Stimulated activated naive CD8-positive, alpha-beta T cell treated with anti-CD3 and anti-CD28 coated beads, Interleukin-15, amount 100 ng/mL, for 72 hours (primary cell): ENCODE data around the gene PCDH1.
"Not testable (repeated sequence)": the region's sequence is repeated elsewhere in the genome, so short reads cannot be mapped to it uniquely, and the experiment has no call there.

Source experiments
- ATAC-seq: fragments of 150-1000 bp; cut with Tn5 transposase; 2 replicates; pipeline ENCODE4 v1.10.0; 2021; ENCODE audit warnings: mild to moderate bottlenecking, moderate library complexity
- DNase-seq, 2 donors: peaks; one replicate each; pipeline ENCODE4 v3.0.0; 2021 to 2022
- H3K27ac Mint-ChIP-seq, 2 donors: one replicate each; pipeline ENCODE4 v1.8.0; 2022; ENCODE audit warnings: mild to moderate bottlenecking in 2 of 2, mixed read lengths in 2 of 2, moderate library complexity in 2 of 2
- H3K27me3 Mint-ChIP-seq: one replicate; pipeline ENCODE4 v1.8.0; 2022; ENCODE audit warnings: mixed read lengths
- H3K4me1 Mint-ChIP-seq: one replicate; pipeline ENCODE4 v1.8.0; 2022; ENCODE audit warnings: mild to moderate bottlenecking, mixed read lengths
- H3K4me3 Mint-ChIP-seq, 2 donors: one replicate each; pipeline ENCODE4 v1.8.0; 2022; ENCODE audit warnings: mild to moderate bottlenecking in 2 of 2, mixed read lengths in 2 of 2, moderate library complexity in 1 of 2
- H3K9me3 Mint-ChIP-seq, 2 donors: one replicate each; pipeline ENCODE4 v1.8.0; 2022; ENCODE audit warnings: mixed read lengths in 2 of 2

The PCDH1 gene

DNA sequence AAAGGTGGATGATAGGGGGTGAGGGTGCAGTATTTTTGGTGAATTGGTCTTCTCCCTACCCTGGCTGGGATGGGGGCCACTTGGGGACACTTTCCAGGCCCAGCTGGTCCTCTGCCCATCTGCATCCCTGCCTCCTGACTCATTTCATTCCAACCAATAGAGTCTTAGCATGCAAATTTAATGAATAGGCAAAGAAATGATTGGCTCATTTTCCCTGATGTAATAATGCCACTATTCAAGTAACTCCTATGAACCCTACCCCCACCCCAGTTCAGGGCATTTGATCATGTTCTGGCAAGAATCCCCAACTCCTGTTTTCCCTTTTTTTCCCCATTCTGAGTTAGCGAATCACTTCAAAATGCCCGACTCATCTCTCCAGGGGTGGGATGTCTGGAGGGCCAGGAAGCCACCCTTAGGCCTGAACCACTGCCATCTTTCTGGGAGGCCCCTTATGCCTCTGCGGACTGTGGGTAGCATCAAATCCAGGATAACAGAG is 56.7 kb downstream of the PCDH1 start:
- Mint-ChIP-seq H3K4me3 (no peak overlapping the region), H3K27me3 (peaks cover 19% of the 10 kb centered on the region), H3K4me1 (no peaks in the 10 kb centered on the region), H3K27ac (no peak overlapping the region), H3K9me3 (no peaks in the 10 kb centered on the region)
- DNase-seq (no peak), ATAC-seq (no peak)

DNA sequence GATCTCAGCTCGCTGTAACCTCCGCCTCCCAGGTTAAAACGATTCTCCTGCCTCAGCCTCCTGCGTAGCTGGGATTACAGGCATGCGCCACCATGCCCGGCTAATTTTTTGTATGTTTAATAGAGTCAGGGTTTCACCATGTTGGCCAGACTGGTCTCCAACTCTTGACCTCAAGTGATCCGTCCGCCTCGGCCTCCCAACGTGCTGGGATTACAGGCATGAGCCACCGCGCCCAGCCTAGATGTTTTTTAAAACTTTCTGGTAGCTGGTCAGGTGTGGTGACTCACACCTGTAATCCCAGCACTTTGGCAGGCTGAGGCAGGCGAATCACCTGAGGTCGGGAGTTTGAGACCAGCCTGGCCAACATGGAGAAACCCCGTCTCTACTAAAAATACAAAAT is 57.5 kb downstream of the PCDH1 start:
- not testable (repeated sequence) for ATAC-seq, H3K27ac Mint-ChIP-seq, H3K4me1 Mint-ChIP-seq, H3K4me3 Mint-ChIP-seq, DNase-seq, H3K9me3 Mint-ChIP-seq
- H3K27me3 Mint-ChIP-seq = peaks cover 19% of the 10 kb centered on the region

DNA sequence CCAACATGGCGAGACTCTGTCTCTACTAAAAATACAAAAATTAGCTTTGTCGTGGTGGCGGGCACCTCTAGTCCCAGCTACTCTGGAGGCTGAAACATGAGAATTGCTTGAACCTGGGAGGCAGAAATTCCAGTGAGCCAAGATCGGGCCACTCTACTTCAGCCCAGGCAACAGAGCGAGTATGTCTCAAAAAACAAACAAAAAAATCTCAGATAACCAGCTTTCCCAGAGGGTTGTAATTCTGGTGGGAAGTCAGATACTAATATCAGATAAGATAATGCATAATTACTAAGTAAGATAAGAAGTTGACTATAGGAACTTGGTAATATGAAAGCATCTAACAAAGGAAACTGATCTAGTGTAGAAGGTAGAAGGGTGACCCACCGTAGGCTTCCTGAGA is 60.6 kb downstream of the PCDH1 start:
- ATAC-seq = no peak
- Mint-ChIP-seq H3K4me1 (peaks cover 6% of the 10 kb centered on the region), H3K27ac (no peak overlapping the region), H3K27me3 (peaks cover 23% of the 10 kb centered on the region), H3K9me3 (no peaks in the 10 kb centered on the region), H3K4me3 (no peak overlapping the region)
- no peak for DNase-seq

DNA sequence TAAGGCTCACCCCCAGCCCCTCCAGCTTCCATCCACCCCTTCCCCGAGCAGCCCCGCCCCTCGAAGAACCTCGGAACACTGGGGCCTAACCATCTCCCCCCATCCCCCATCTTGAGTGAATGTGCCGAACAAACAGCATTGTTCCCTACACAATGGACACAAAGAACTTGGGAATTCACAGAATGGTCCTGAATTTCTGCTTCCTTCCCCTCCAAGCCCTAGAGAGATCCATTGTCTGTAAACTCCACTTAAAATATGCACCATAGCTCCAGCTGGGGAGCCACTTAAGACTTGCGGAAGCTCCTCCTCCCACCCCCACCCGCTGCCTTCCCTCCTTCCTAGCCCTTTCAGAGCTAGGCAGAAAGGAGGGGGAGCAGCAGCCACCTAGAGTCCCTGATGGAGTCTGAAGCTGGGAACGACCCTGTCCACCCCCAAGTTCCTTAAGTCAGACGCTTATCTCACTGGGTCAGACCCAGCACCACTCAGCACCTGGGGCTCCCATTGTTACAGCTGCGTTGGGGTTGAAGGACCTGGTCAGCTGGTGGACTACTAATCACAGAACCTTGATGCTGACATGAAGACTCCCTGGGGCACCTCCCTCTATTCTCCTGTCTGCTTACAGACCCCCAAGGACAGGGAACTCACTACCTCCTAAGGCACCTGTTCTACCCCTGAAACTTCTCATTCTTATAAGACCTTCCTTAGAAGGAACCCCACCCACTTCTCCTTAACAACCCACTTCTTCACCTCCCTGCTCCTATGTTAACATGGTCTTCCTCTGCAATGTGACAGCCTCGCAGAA is 61.4 kb downstream of the PCDH1 start:
- no peak for ATAC-seq
- no peak overlapping the region for H3K27ac Mint-ChIP-seq
- no peak for DNase-seq
- H3K4me1 Mint-ChIP-seq = peaks cover 6% of the 10 kb centered on the region
- H3K9me3 Mint-ChIP-seq = no peaks in the 10 kb centered on the region
- no peak overlapping the region for H3K4me3 Mint-ChIP-seq
- peaks cover 32% of the 10 kb centered on the region for H3K27me3 Mint-ChIP-seq

DNA sequence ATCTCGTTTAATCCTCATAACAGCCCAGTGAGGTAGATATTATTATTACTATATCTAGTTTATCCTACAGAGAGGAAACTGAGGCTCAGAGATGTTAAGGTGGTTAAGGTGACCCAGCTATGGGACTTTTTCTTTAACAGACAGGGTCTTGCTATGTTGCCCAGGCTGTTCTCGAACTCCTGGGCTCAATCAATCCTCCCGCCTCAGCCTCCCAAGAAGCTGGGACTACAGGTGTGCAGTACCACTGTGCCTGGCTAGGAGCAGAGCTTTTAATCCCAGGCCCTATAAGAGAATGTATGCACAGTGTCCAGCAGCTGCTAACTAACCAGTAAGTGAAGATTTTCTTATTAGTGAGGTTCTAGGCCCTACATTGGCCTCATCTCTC is 62.4 kb downstream of the PCDH1 start:
- H3K9me3 Mint-ChIP-seq = no peaks in the 10 kb centered on the region
- peaks cover 42% of the 10 kb centered on the region for H3K27me3 Mint-ChIP-seq
- DNase-seq (no peak), ATAC-seq (no peak)
- H3K27ac Mint-ChIP-seq = no peak overlapping the region
- H3K4me1 Mint-ChIP-seq = peaks cover 6% of the 10 kb centered on the region
- no peak overlapping the region for H3K4me3 Mint-ChIP-seq

DNA sequence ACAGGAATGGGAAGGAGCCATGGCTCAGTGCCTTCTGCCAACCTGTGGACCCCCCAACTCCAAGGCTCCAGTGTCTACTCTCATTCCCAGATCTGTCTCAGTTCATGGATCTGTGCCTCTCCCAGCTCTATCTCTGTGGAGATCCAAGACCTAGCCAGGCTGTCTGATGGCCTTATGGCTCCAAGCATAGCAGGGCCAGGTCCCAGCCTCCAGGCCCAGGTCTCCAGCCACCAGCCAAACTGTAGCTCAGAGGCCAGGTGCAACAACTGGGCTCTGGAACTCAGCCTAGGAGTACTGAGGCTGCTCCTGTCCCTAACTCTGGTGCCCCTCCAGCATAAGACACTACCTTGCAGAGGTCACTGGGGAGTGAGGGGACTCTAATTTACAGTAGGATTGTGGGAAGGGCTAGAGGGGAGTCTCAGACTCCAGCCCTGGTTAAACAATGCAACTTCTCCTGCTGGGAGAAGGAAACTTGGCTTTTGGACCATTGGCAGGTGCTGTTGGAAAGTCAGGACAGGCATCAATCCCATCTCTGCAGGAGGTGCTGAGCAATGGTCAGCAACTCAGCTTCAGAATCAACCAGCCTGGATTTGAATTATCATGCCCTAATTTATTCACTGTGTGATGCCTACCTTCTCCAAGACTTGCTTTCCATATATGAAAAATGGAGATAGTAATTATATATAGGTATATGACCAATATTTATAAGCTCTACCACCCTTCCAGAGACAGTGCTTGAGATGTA is 63.0 kb downstream of the PCDH1 start:
- DNase-seq (no peak), ATAC-seq (no peak)
- Mint-ChIP-seq H3K27me3 (peaks cover 47% of the 10 kb centered on the region), H3K27ac (no peak overlapping the region), H3K4me3 (no peak overlapping the region), H3K9me3 (no peaks in the 10 kb centered on the region), H3K4me1 (peaks cover 6% of the 10 kb centered on the region)

DNA sequence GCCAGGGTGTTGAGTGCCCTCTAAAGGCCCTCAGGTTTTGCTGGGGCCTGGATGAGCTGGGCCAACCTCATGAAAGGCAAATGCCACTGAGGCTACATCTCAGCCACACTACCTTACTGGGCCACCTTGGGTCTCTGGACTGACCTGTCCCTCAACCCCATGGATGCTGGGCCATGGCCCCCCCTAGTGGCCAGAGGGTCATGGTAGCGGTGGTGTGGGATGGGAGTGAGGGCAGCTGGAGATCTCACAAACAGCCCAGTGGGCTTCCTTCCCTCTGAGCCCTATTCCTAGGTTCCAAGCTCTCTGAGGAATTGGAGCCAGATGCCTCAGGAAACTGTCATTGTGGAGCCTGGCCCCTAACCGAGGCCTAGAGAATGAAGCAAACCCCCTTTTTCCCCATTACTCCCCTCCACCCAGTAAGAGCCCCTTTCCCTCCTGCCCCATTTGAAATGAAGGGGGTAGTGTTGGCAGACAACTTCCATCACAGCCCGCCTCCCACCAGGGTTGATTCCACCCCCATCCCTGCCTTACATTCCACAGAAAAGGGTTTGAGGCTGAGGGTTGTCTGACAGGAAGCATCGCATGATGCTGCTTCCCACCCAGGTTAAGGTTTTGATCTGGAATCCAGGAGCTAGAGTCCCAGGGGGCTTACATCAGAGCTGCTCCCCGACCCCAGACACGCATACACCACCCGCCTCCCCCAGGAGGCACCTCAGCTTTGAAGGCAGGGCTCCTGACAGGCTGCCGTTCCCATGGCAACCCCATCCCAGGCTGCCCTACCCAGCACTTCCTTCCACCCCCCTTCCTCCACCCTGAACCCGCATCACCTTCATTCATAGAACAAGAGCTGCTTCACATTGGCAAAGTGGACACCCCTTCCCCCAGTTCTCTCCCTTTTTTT is 63.9 kb downstream of the PCDH1 start:
- H3K27ac Mint-ChIP-seq = no peak overlapping the region
- DNase-seq = peak; percentile 43 to 52
- no peaks in the 10 kb centered on the region for H3K9me3 Mint-ChIP-seq
- peaks cover 49% of the 10 kb centered on the region for H3K27me3 Mint-ChIP-seq
- peaks cover 6% of the 10 kb centered on the region for H3K4me1 Mint-ChIP-seq
- no peak overlapping the region for H3K4me3 Mint-ChIP-seq
- ATAC-seq = peak; percentile 81

DNA sequence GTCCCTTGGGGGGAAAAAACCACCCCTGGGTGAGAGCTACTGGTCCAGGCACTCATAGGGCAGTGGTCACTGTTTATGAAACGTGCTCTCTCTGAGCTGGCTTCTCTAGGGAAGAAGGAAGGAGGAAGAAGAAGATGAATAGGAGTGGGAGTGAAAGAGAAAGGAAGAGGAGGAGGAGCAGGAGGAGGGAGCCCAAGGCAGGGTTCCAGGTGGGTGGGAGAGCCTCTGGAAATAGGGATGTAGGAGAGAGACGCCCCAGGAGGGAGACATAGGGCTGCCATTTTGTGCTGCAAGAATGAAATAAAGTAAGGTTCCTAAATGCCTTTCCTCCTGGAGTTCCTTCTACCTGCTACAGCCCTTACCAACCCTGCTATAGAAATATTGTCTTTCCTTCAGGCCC is 65.7 kb downstream of the PCDH1 start:
- ATAC-seq = no peak
- DNase-seq = no peak
- Mint-ChIP-seq H3K9me3 (no peaks in the 10 kb centered on the region), H3K4me1 (peaks cover 6% of the 10 kb centered on the region), H3K4me3 (no peak overlapping the region), H3K27me3 (peaks cover 66% of the 10 kb centered on the region), H3K27ac (no peak overlapping the region)

DNA sequence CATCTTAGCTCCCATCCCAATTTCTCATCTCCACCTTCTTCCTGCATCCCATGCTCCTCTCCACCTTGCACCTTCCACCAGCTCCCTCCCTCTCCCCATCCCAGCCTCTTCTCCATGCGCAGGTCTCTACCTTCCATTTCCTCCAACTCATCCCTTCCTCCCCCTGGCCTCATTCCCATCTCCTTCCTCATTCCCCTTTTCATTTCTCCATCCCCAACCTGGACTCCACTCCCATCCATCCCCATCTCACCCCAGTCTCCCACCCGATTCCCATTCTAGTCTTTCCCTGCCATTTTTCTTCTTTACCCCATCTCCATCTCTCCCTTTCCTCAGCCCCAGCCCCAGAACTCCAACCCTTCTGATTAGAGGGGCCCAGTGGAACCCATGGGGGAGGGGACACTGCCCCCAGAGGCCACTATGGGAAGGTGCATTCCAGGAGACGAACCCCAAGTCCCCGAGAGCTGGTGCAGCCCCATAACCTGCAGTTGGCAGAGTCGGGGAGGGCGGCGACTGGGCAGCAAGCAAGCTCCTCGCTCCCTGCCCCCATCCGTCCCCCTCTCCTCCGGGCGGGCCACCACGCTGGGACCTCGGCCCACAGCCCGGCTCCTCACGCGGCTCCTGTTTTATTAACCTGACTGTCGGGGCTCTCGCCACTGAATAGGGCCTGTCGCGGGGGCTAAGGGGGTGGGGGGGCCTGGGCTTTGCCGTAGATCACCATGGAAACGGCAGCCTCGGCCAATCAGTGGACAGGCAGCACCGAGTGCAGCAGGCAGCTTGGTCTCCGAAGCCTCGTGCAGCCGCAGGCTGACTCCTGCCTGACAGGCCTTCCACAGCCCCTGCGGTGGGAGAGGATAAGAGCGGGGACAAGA is 66.7 kb downstream of the PCDH1 start:
- Mint-ChIP-seq H3K27me3 (peaks cover 61% of the 10 kb centered on the region), H3K9me3 (no peaks in the 10 kb centered on the region), H3K4me3 (no peak overlapping the region), H3K4me1 (peaks cover 6% of the 10 kb centered on the region), H3K27ac (no peak overlapping the region)
- DNase-seq (peak; percentile 28 to 38), ATAC-seq (peak; percentile 67)

DNA sequence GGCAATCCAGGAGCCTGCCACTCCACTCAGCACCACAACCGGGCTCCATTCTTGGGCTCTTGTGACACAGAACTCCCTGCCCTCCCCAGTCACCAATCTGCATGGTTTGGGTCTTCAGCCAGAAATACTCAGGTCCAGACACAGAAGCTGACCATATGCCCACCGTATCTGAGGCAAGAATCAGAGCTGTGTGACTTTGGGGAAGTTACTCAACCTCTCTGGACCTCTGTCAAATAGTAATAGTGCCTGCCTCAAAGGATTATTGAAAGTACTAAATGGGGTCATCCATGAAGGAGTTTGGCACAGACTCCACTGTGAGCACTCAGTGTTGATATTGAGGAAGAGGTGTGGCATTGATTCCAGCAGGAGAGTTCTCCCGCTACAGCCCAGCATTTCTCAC is 67.5 kb downstream of the PCDH1 start:
- Mint-ChIP-seq H3K4me1 (peaks cover 6% of the 10 kb centered on the region), H3K27me3 (peaks cover 66% of the 10 kb centered on the region), H3K4me3 (no peak overlapping the region), H3K9me3 (no peaks in the 10 kb centered on the region), H3K27ac (no peak overlapping the region)
- ATAC-seq (no peak), DNase-seq (no peak)

DNA sequence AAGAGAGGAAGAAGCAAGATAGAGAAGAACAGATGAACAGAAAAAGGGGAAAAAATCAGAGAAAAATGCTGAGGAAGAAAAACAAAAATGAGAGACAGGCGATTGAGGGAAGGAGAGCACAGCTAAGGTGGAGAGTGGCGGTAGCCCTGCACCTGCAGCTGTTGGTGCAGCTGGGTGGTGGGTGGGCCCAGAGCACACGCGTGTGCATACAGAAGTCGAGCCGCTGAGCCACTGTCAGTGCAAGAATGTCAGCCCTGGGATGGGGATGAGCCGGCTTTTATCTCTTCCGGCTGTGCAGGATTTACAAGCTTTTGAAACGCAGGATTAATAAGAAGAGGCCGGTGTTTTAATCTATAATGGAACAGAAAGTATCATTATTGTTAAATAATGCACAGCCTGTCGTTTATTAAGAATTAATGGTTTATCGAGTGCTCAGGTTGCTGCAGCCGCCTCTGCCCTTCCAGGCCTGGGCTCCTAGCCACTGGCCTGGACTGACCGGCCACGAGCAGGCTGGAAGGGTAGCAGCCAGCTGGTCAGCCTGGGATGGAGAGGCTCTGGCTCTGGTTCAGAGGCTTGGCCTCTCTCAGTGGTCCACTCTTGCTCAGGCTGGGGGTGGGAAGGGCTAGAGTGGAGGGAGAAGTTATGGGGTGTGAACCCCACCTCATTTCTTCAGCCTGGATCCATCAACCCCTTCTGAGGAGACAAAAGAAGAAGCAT is 68.7 kb downstream of the PCDH1 start:
- H3K27me3 Mint-ChIP-seq = peaks cover 68% of the 10 kb centered on the region
- H3K27ac Mint-ChIP-seq = no peak overlapping the region
- no peak overlapping the region for H3K4me3 Mint-ChIP-seq
- H3K9me3 Mint-ChIP-seq = no peaks in the 10 kb centered on the region
- H3K4me1 Mint-ChIP-seq = peaks cover 1% of the 10 kb centered on the region
- DNase-seq = no peak
- no peak for ATAC-seq

DNA sequence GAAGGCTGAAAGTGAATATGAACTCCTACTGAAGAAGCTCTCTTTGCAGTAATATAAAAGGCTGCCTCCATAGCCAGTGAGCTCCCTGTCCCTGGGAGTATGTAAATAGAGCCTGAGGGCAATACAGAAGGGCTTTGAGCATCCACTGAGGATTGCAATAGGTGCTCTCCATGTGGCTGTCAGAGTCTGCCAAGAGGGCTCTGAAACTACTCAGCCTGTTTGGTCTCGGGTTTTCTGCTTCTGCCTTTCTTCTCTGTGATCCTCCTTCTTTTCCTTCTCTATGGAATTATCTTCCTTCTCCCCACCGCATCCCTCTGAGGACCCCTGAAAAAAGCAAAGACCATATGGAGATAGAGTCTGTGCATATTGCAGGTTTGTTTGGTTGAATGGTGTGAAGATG is 69.4 kb downstream of the PCDH1 start:
- Mint-ChIP-seq H3K27me3 (peaks cover 72% of the 10 kb centered on the region), H3K4me3 (no peak overlapping the region), H3K9me3 (no peaks in the 10 kb centered on the region), H3K4me1 (no peaks in the 10 kb centered on the region), H3K27ac (no peak overlapping the region)
- no peak for DNase-seq
- no peak for ATAC-seq

DNA sequence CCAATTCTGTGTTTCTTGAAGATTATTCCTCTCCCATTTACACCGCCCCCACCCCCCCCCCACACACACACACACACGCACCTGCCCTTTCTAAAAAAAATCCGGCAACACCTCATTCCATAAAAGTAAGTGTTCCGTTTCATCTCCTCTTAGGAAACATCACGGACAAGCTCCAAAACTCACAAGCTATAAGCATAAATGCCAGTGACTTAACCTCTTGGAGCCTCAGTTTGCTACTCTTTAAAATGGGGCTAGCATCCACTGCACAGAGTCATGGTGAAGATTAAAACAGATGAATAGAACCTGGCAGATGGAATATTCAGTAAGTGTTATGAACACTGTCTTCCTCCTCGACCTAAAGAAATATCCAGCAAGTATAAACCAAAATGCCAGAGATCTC is 70.5 kb downstream of the PCDH1 start:
- Mint-ChIP-seq H3K9me3 (no peaks in the 10 kb centered on the region), H3K27me3 (peaks cover 83% of the 10 kb centered on the region), H3K27ac (no peak overlapping the region), H3K4me3 (no peak overlapping the region), H3K4me1 (no peaks in the 10 kb centered on the region)
- no peak for ATAC-seq
- DNase-seq = no peak

DNA sequence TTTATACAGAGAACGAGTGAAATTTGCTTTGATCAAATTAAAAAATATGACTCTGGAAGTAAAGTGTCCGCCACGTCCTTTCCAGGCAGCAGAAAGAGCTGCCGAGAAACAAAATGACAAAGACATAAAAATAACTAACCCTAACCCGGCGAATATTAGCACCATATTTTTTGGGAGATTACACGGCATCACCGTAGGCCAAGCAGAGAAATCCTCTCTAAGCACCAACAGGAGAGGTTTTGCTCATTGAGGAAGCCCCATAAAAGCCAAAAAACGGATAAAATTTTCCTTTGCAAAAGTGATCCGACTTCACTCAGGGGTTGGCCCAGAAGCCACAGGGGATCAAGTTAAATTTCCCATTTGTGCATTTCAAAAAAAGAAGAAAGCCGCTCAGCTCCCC is 70.9 kb downstream of the PCDH1 start:
- no peaks in the 10 kb centered on the region for H3K9me3 Mint-ChIP-seq
- DNase-seq (no peak), ATAC-seq (no peak)
- no peaks in the 10 kb centered on the region for H3K4me1 Mint-ChIP-seq
- peaks cover 80% of the 10 kb centered on the region for H3K27me3 Mint-ChIP-seq
- H3K4me3 Mint-ChIP-seq = no peak overlapping the region
- no peak overlapping the region for H3K27ac Mint-ChIP-seq
